Heart right ventricle (tissue), 16 donors: Measurements from ENCODE around the gene PEPD. TPM values are rescaled to one million over a fixed set of nuclear protein-coding genes. Genes with fewer than 3 reads are reported as not detected.

Experiments used
- ATAC-seq, 8 donors: fragments of 200-7000 bp; cut with Tn5 transposase; one replicate each; pipeline ENCODE4 v1.9.1; 2020; ENCODE audit warnings: mild to moderate bottlenecking in 8 of 8, moderate library complexity in 8 of 8, moderate number of reproducible peaks in 1 of 8
- DNase-seq, 2 donors: peaks; one replicate each; pipeline ENCODE4 v3.0.0-alpha.2; 2020
- H3K27ac ChIP-seq, 10 donors: fragments of 200-600 bp; sonication (generic) in 2 of 10; one replicate each; pipeline versions ENCODE4 v1.5.0 to v1.8.0; 2020 to 2022; ENCODE audit warnings: mild to moderate bottlenecking in 3 of 10
- H3K27me3 ChIP-seq, 7 donors: fragments of 200-600 bp; one replicate each; pipeline ENCODE4 v1.8.0; 2021 to 2022; ENCODE audit warnings: mild to moderate bottlenecking in 2 of 7
- H3K36me3 ChIP-seq, 9 donors: fragments of 200-600 bp; sonication (generic) in 1 of 9; one replicate each; pipeline versions ENCODE4 v1.5.0 to v1.8.0; 2020 to 2022; ENCODE audit warnings: mild to moderate bottlenecking in 2 of 9
- H3K4me1 ChIP-seq, 9 donors: fragments of 200-600 bp; sonication (generic) in 1 of 9; one replicate each; pipeline versions ENCODE4 v1.5.0 to v1.8.0; 2020 to 2022; ENCODE audit warnings: mild to moderate bottlenecking in 4 of 9
- H3K4me3 ChIP-seq, 10 donors: fragments of 200-600 bp; sonication (generic) in 2 of 10; one replicate each; pipeline versions ENCODE4 v1.5.0 to v1.8.0; 2020 to 2022; ENCODE audit warnings: mild to moderate bottlenecking in 7 of 10, moderate library complexity in 2 of 10
- H3K9me3 ChIP-seq, 11 donors: fragments of 200-600 bp in 10 of 11; sonication (generic) in 2 of 11; one replicate each; pipeline versions ENCODE4 v1.5.0 to v1.8.0; 2013 to 2022; ENCODE audit warnings: mild to moderate bottlenecking in 2 of 11, control low read depth in 1 of 11, moderate library complexity in 1 of 11
- WGBS, 2 donors: extraction: QIAGEN DNeasy Blood & Tissue Kit; methylation state at CpG; one replicate each; pipeline ENCODE4 v1.1.7; 2013; ENCODE audit warnings: inconsistent platforms in 1 of 2; 5-methylcytosine and 5-hydroxymethylcytosine counted together
- intact Hi-C, 10 donors: fragments of 100-400 bp; cut with DNase I; formaldehyde crosslinking; loops; one replicate each; pipeline versions ENCODE4 v1.11.1 to v1.14.2; 2022
- polyA plus RNA-seq, 2 donors: library from polyadenylated mRNA; stranded (reverse); fragments of 200-250 nt; gene quantifications; one replicate each; pipeline ENCODE4 v1.2.3, GENCODE V29; 2013
- total RNA-seq, 10 donors: library from RNA; stranded (reverse); fragmentation: NEBNext Ultra II Directional in 3 of 10; extraction: Animal tissue kit (Norgen Biotek cat#: 25700) in 3 of 10; gene quantifications; one replicate each; pipeline versions ENCODE4 v1.2.1 to v1.2.4, GENCODE V29; 2021 to 2023
- TF ChIP-seq, protein P1 (sequence below), 9 donors: fragments of 200-600 bp; sonication (generic) in 2 of 9; IDR thresholded peaks; one replicate each; pipeline versions ENCODE4 v1.5.0 to v1.8.0; 2021 to 2022; ENCODE audit warnings: antibody characterized with exemption in 9 of 9, mild to moderate bottlenecking in 5 of 9, moderate library complexity in 1 of 9
- donor health status: Arrhythmogenic right ventricular cardiomyopathy.
- donor health status: ischemic (EF 13 %, LVEDD 7.1; RV severe dilation, severe dysfunction).
- donor health status: healthy with polysubstance abuse.
- donor health status: DM: no; HTN: yes; CAD: no.
- donor health status: DM: no; HTN: no; CAD: no.
- donor health status: ischemic (EF 25% LVEDD 6.9; RV normal size, moderate dysfunction).
- donor health status: ischemic (EF 25% LVEDD 5.7; RV mildly dilated, moderate dysfunction).
- donor health status: healthy.
- donor health status: DM: yes; HTN: yes; CAD: no.
- donor health status: Ischemic cardiomyopathy.
- donor health status: ischemic (EF 35%, LVEDD 5.7; RV mildly dilated, moderate dysfunction).
- donor health status: nonischemic (EF 11% LVEDD 7.7; RV severe dilation, severe dysfunction).
- donor health status: DM: yes; HTN: yes; CAD: no.
- donor health status: PGD.
- donor health status: ischemic (EF 29% LVEDD 5.4; RV normal size, mild dysfunction).
- donor health status: nonischemic (EF 23%, LVEDD 6.1; RV moderate dilation, normal function).

Gene PEPD
- total and polyA plus RNA-seq, 12 donors: 20.4 to 47.7 (median 26.8) TPM

DNA sequence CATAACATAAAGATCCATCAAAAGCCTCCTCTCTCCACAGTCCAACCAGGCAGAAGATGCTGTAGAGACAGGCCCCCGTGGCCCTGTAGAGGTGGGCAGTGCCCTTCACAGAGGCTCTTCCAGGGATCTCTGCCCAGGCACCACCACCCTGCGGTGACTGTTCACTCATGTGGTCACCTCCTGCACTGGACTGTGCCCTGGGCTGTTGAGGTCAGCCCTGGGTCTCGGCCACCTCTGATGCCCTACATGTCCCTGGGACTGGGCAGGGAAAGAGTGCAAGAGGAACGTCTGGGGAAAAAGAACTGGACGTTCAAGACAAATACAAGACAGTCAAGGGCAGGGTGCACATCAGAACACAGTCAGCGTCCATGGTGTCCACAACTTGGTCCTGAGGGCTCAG lies 22.3 kb downstream of the PEPD start:
- Histone ChIP-seq H3K27ac (no peak overlapping the region), H3K4me3 (no peak overlapping the region), H3K27me3 (no peaks in the 10 kb centered on the region), H3K9me3 (no peaks in the 10 kb centered on the region), H3K4me1 (peaks cover 0 to 5% (median 0%) of the 10 kb centered on the region in 9 donors), H3K36me3 (peaks cover 0 to 43% (median 6%) of the 10 kb centered on the region in 9 donors)
- TF ChIP-seq, protein P1, sequence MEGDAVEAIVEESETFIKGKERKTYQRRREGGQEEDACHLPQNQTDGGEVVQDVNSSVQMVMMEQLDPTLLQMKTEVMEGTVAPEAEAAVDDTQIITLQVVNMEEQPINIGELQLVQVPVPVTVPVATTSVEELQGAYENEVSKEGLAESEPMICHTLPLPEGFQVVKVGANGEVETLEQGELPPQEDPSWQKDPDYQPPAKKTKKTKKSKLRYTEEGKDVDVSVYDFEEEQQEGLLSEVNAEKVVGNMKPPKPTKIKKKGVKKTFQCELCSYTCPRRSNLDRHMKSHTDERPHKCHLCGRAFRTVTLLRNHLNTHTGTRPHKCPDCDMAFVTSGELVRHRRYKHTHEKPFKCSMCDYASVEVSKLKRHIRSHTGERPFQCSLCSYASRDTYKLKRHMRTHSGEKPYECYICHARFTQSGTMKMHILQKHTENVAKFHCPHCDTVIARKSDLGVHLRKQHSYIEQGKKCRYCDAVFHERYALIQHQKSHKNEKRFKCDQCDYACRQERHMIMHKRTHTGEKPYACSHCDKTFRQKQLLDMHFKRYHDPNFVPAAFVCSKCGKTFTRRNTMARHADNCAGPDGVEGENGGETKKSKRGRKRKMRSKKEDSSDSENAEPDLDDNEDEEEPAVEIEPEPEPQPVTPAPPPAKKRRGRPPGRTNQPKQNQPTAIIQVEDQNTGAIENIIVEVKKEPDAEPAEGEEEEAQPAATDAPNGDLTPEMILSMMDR (IDR thresholded peaks at IDR 0.05): no peak
- DNase-seq: no peak
- no peak for ATAC-seq
- WGBS, 2 donors: 76 to 79% methylated on average over 6 of the region's 6 CpGs
- intact Hi-C loops: no loop called here

DNA sequence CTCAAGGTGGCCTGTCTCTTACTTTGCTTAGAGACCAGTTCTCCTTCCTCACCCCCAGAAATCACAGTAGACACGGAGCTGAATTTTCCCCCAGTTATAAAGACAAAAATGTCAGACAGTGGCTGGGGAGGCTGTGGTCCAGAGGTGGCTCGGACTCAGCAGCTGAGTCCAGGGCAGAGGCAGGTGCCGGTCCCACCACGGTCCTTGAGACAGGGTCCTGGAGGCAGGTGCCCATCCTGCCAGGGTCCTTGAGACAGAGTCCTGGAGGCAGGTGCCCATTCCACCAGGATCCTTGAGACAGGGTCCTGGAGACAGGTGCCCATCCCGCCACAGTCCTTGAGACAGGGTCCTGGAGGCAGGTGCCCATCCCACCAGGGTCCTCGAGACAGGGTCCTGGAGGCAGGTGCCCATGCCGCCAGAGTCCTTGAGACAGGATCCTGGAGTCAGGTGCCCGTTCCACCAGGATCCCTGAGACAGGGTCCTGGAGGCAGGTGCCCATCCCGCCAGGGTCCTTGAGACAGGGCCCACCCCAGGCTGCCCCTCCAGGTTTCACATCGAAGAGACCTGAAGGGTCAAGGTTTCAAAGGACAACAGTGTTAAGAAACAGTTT lies 23.1 kb downstream of the PEPD start:
- TF ChIP-seq, protein P1 (IDR thresholded peaks at IDR 0.05): no peak
- no peaks in the 10 kb centered on the region for H3K4me1 ChIP-seq
- H3K27me3 ChIP-seq: no peaks in the 10 kb centered on the region
- 92 to 97% methylated on average over 10 of the region's 10 CpGs for WGBS, 2 donors
- H3K4me3 ChIP-seq: no peak overlapping the region
- ATAC-seq (no peak), DNase-seq (no peak)
- intact Hi-C loops: no loop called here
- H3K27ac ChIP-seq: no peak overlapping the region
- H3K9me3 ChIP-seq: no peaks in the 10 kb centered on the region
- peaks cover 0 to 43% (median 6%) of the 10 kb centered on the region in 9 donors for H3K36me3 ChIP-seq

DNA sequence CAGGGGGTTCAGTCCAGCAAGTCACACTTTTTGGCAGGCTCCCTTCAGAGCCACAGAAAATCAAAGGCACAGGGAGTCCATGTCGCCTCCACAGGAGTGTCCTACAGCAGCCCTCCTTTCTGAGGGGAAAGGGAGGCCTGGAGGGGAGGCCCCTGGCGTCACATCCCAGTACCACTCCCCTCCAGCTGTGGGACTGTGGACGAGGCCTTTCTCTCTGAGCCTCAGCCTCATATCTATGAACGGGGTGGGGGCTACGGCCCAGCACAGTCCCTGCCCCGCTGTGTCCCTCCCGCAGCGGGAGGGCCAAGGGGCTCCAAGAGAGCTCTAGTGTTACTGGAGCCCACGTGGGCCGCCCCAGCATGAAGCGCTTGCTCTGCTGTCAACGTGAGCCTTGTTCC lies 23.8 kb downstream of the PEPD start:
- no peak overlapping the region for H3K27ac ChIP-seq
- no peak for DNase-seq
- no peaks in the 10 kb centered on the region for H3K27me3 ChIP-seq
- H3K4me3 ChIP-seq: no peak overlapping the region
- WGBS, 2 donors: 94% methylated on average over 12 of the region's 12 CpGs
- H3K4me1 ChIP-seq: no peaks in the 10 kb centered on the region
- TF ChIP-seq, protein P1 (IDR thresholded peaks at IDR 0.05): no peak
- intact Hi-C loops: no loop called here
- H3K9me3 ChIP-seq: no peaks in the 10 kb centered on the region
- peaks cover 0 to 43% (median 6%) of the 10 kb centered on the region in 9 donors for H3K36me3 ChIP-seq
- no peak for ATAC-seq

DNA sequence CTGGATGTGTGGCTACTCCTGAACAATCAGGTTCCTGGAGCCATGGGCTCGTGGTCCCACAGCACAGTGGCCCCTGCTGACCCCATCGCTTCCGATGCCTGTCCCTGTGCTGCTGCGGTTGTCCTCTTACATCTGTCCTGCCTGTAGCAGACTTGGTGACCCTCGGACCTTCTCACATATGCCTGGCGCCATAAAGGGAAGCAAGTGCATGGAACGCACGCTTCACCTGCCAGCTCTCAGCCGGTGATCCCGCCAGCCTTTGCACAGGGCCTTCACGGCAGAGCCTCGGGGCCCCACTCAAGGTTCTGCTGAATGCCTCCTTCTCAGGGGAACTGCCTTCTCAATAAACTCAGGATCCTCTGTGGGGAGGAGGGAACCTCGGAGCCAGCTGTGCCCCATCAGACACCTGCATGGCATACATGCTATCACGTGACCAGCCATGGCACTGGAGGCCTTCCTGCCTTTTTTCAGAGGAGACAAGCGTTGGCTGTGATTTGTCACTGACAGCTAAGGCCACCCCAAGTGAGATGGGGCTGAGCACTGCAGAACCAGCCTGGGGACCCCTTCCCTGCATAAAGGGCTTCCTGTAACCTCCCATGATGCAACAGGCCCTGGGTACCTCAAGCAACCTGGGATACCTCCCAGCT lies 24.3 kb downstream of the PEPD start:
- no peak overlapping the region for H3K27ac ChIP-seq
- DNase-seq: no peak
- no peak overlapping the region for H3K4me3 ChIP-seq
- no peaks in the 10 kb centered on the region for H3K9me3 ChIP-seq
- H3K36me3 ChIP-seq: peaks cover 0 to 44% (median 6%) of the 10 kb centered on the region in 9 donors
- ATAC-seq: no peak
- intact Hi-C loops: no loop called here
- TF ChIP-seq, protein P1 (IDR thresholded peaks at IDR 0.05): no peak
- no peaks in the 10 kb centered on the region for H3K27me3 ChIP-seq
- WGBS, 2 donors: 92 to 95% methylated on average over 15 of the region's 15 CpGs
- no peaks in the 10 kb centered on the region for H3K4me1 ChIP-seq
